NCI-H446 treated with DMSO at 0.1 percent for 48 hours (cell line): ENCODE results near the gene SGSM2.
"Not testable (repeated sequence)": the region's sequence is repeated elsewhere in the genome, so short reads cannot be mapped to it uniquely, and the experiment has no call there.

Experiments
- DNase-seq: peaks from one replicate; lab custom pipeline; 2025; lab: John Stamatoyannopoulos, UW

Gene SGSM2

GRCh38 chr17:2336852-2337543, at the start of gene SGSM2:
Gene SGSM2, plus strand, starts transcription at chr17:2337501. Its CDS starts 188 bp downstream, at chr17:2337689.
- peak; percentile 48 for DNase-seq

GRCh38 chr17:2289878-2290478, 47.3 kb upstream of the SGSM2 start:
- no peak for DNase-seq

GRCh38 chr17:2292100-2292499, 45.2 kb upstream of the SGSM2 start:
- no peak for DNase-seq

- DNase-seq: no peak
Observed at GRCh38 chr17:2295575-2295974, 41.7 kb upstream of the SGSM2 start.

- DNase-seq: no peak
Observed at GRCh38 chr17:2297023-2297422, 40.3 kb upstream of the SGSM2 start.

GRCh38 chr17:2299136-2299535, 38.2 kb upstream of the SGSM2 start:
- no peak for DNase-seq

- DNase-seq: no peak
Observed at GRCh38 chr17:2299756-2300155, 37.5 kb upstream of the SGSM2 start.

GRCh38 chr17:2302778-2303203, 34.5 kb upstream of the SGSM2 start:
- no peak for DNase-seq

- peak; percentile 55 for DNase-seq
Observed at GRCh38 chr17:2303204-2304188, 33.8 kb upstream of the SGSM2 start, which contains the start of the genes SMG6 and SRR. Gene SMG6, minus strand, starts transcription at chr17:2303785. Its CDS starts 65 bp downstream, at chr17:2303720. Gene SRR, plus strand, starts transcription at chr17:2303950. Its CDS starts 11,611 bp downstream, at chr17:2315561.

GRCh38 chr17:2304931-2305330, 32.4 kb upstream of the SGSM2 start:
- no peak for DNase-seq

- DNase-seq: no peak
Observed at GRCh38 chr17:2309338-2310154, 27.8 kb upstream of the SGSM2 start.

- DNase-seq: no peak
Observed at GRCh38 chr17:2312736-2313135, 24.6 kb upstream of the SGSM2 start.

- not testable (repeated sequence) for DNase-seq
Observed at GRCh38 chr17:2316916-2317205, 20.4 kb upstream of the SGSM2 start.

GRCh38 chr17:2317796-2318195, 19.5 kb upstream of the SGSM2 start:
- no peak for DNase-seq

- DNase-seq: no peak
Observed at GRCh38 chr17:2319051-2319450, 18.2 kb upstream of the SGSM2 start.

GRCh38 chr17:2321399-2321798, 15.9 kb upstream of the SGSM2 start:
- no peak for DNase-seq

- DNase-seq: no peak
Observed at GRCh38 chr17:2323629-2324314, 13.5 kb upstream of the SGSM2 start.

GRCh38 chr17:2331303-2331702, 6.0 kb upstream of the SGSM2 start:
- no peak for DNase-seq

- no peak for DNase-seq
Observed at GRCh38 chr17:2335726-2336214, 1.5 kb upstream of the SGSM2 start.

- peak; percentile 65 for DNase-seq
Observed at GRCh38 chr17:2336215-2336851, 968 bp upstream of the SGSM2 start, which contains the start of gene TSR1. Gene TSR1, minus strand, starts transcription at chr17:2336457. Its CDS starts 30 bp downstream, at chr17:2336427.
